Uterus (tissue), 2 donors: ENCODE results near the gene CDK5RAP1.

Experiments used
- CTCF ChIP-seq, 4 experiments: fragments of 200-600 bp in 2 of 4; fragments of 450-650 bp in 2 of 4; sonication (generic) in 2 of 4; IDR thresholded peaks; one replicate each; pipeline ENCODE4 v1.5.1; 2016 to 2019; ENCODE audit warnings: antibody characterized with exemption in 4 of 4, mild to moderate bottlenecking in 2 of 4, moderate library complexity in 1 of 4
- POLR2A ChIP-seq, 2 donors: fragments of 450-650 bp; IDR thresholded peaks; one replicate each; pipeline ENCODE4 v1.6.1; 2016; ENCODE audit warnings: antibody characterized with exemption in 2 of 2, mild to moderate bottlenecking in 1 of 2, moderate library complexity in 1 of 2

- TF ChIP-seq CTCF (IDR thresholded peaks at IDR 0.05) (no peak), POLR2A (IDR thresholded peaks at IDR 0.05) (no peak)
Observed at GRCh38 chr20:33437141-33437911, 36.0 kb upstream of the CDK5RAP1 start.
